Heart left ventricle (tissue), 16 donors: Measurements from ENCODE around the gene IL17REL. TPM values are rescaled to one million over a fixed set of nuclear protein-coding genes. Genes with fewer than 3 reads are reported as not detected.

Experiments used
- ATAC-seq, 4 donors: fragments of 200-7000 bp; cut with Tn5 transposase; one replicate each; pipeline ENCODE4 v1.9.1; 2020 to 2022; ENCODE audit warnings: moderate library complexity in 4 of 4, mild to moderate bottlenecking in 3 of 4, moderate number of reproducible peaks in 1 of 4
- DNase-seq, 5 donors: peaks; one replicate each; pipeline ENCODE4 v3.0.0-alpha.2; 2020
- H3K27ac ChIP-seq, 12 donors: fragments of 200-600 bp; sonication (generic) in 4 of 12; one replicate each; pipeline versions ENCODE4 v1.5.0 to v1.8.0; 2016 to 2022; ENCODE audit warnings: mild to moderate bottlenecking in 2 of 12
- H3K27me3 ChIP-seq, 9 donors: fragments of 200-600 bp; sonication (generic) in 2 of 9; one replicate each; pipeline versions ENCODE4 v1.5.1 to v1.8.0; 2016 to 2022; ENCODE audit warnings: mild to moderate bottlenecking in 3 of 9
- H3K36me3 ChIP-seq, 9 donors: fragments of 200-600 bp; sonication (generic) in 2 of 9; one replicate each; pipeline versions ENCODE4 v1.5.0 to v1.8.0; 2018 to 2022; ENCODE audit warnings: mild to moderate bottlenecking in 2 of 9
- H3K4me1 ChIP-seq, 12 donors: fragments of 200-600 bp; sonication (generic) in 4 of 12; one replicate each; pipeline versions ENCODE4 v1.5.0 to v1.8.0; 2016 to 2022; ENCODE audit warnings: mild to moderate bottlenecking in 3 of 12
- H3K4me3 ChIP-seq, 12 donors: fragments of 200-600 bp; sonication (generic) in 4 of 12; one replicate each; pipeline versions ENCODE4 v1.5.0 to v1.8.0; 2017 to 2022; ENCODE audit warnings: mild to moderate bottlenecking in 9 of 12, moderate library complexity in 4 of 12
- H3K9me3 ChIP-seq, 12 donors: fragments of 200-600 bp; sonication (generic) in 4 of 12; one replicate each; pipeline versions ENCODE4 v1.5.0 to v1.8.0; 2016 to 2022; ENCODE audit warnings: mild to moderate bottlenecking in 1 of 12
- POLR2A ChIP-seq, 2 donors: fragments of 450-650 bp; IDR thresholded peaks; one replicate each; pipeline ENCODE4 v1.6.1; 2017; ENCODE audit warnings: antibody characterized with exemption in 2 of 2, mild to moderate bottlenecking in 2 of 2, moderate library complexity in 2 of 2
- WGBS, 4 donors: extraction: QIAGEN DNeasy Blood & Tissue Kit in 2 of 4; methylation state at CpG; one replicate each; pipeline versions ENCODE4 v1.1.5 to v1.1.7; 2013 to 2018; 5-methylcytosine and 5-hydroxymethylcytosine counted together
- intact Hi-C, 10 donors: fragments of 100-400 bp; cut with DNase I; formaldehyde crosslinking; loops; one replicate each; pipeline versions ENCODE4 v1.11.1 to v1.14.2; 2022
- polyA plus RNA-seq, 2 donors: library from polyadenylated mRNA; stranded (reverse); fragments of 200-250 nt; gene quantifications; one replicate each; pipeline ENCODE4 v1.2.3, GENCODE V29; 2013
- total RNA-seq, 9 donors: library from RNA; depleted of rRNA in 2 of 9; stranded (reverse); fragments of >200 nt in 2 of 9; fragmentation: NEBNext Ultra II Directional in 3 of 9; extraction: Animal tissue kit (Norgen Biotek cat#: 25700) in 3 of 9; gene quantifications; one replicate each; pipeline versions ENCODE4 v1.1.0 to v1.2.4, GENCODE V29; 2016 to 2023
- TF ChIP-seq, protein P1 (sequence below), 12 donors: fragments of 200-600 bp; sonication (generic) in 4 of 12; IDR thresholded peaks; one replicate each; pipeline versions ENCODE4 v1.5.0 to v1.8.0; 2018 to 2022; ENCODE audit warnings: antibody characterized with exemption in 12 of 12, mild to moderate bottlenecking in 5 of 12
- donor health status: ischemic (EF 13 %, LVEDD 7.1; RV severe dilation, severe dysfunction).
- donor health status: healthy with polysubstance abuse.
- donor health status: DM: no; HTN: yes; CAD: no.
- donor health status: DM: no; HTN: no; CAD: no.
- donor health status: ischemic (EF 25% LVEDD 6.9; RV normal size, moderate dysfunction).
- donor health status: ischemic (EF 25% LVEDD 5.7; RV mildly dilated, moderate dysfunction).
- donor health status: healthy.
- donor health status: DM: yes; HTN: yes; CAD: no.
- donor health status: ischemic (EF 35%, LVEDD 5.7; RV mildly dilated, moderate dysfunction).
- donor health status: nonischemic (EF 11% LVEDD 7.7; RV severe dilation, severe dysfunction).
- donor health status: DM: yes; HTN: yes; CAD: no.
- donor health status: PGD.
- donor health status: ischemic (EF 29% LVEDD 5.4; RV normal size, mild dysfunction).
- donor health status: nonischemic (EF 23%, LVEDD 6.1; RV moderate dilation, normal function).

Gene IL17REL
- total and polyA plus RNA-seq, 11 donors, result not detected

DNA sequence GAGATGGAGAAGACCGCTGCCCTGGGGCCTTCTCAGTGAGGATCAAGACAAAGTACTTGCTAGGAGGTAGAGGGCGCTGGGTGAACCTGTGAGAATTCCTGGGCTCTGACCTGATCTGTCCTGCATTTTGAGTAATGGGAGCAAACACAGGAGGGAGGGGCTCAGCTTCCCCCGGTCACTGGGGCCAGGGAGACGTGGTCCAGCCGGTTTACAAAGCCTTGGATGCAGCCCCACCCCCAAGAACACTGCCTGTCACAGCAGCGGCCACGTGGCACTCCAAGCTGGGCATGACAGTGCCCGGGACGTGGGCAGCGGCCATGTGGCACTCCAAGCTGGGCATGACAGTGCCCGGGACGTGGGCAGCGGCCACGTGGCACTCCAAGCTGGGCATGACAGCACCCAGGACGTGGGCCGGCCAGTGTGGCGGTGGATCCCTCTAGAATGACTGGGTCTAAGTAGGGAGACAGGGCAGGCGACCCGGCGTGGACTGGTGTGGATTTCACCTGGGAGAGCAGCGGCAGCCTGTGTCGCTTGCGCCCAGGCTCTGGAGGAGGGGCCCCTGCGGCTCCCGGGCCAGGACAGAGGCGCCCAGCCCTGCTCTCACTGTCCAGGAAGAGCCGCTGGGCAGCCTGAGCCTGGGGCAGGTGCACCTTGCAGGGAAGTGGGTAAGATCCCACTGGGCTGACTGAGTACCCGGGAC lies 48.0 kb upstream of the IL17REL start:
- 77 to 86% (median 83%) methylated on average over 18 to 28 of the region's 28 CpGs for WGBS, 4 donors

DNA sequence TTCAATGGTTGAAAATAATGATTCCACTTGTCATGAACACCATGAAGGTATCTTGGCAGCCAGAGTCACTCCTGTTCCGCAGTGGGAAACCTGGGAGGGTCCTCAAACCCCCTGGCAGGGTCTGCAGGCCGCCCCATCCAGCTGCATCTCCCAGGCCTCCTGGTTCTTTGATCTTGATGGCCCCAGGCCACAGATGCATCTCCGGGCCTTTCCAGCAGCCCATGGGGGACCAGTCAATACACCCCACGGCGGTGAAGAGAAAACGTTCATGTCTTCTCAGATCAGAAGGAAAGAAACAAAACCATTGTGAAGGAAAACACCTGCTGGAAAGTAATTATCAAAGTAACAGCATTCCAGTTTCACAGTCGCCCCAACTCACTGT lies 47.3 kb upstream of the IL17REL start:
- Histone ChIP-seq H3K27ac (no peak overlapping the region), H3K9me3 (no peaks in the 10 kb centered on the region), H3K4me3 (no peak overlapping the region), H3K36me3 (no peaks in the 10 kb centered on the region), H3K27me3 (peaks cover 9 to 44% (median 25%) of the 10 kb centered on the region in 9 donors), H3K4me1 (peaks cover 0 to 18% (median 9%) of the 10 kb centered on the region in 12 donors)
- WGBS, 4 donors, result 83 to 93% (median 85%) methylated on average over 7 of the region's 7 CpGs
- intact Hi-C loops, result no loop called here
- TF ChIP-seq, protein P1, sequence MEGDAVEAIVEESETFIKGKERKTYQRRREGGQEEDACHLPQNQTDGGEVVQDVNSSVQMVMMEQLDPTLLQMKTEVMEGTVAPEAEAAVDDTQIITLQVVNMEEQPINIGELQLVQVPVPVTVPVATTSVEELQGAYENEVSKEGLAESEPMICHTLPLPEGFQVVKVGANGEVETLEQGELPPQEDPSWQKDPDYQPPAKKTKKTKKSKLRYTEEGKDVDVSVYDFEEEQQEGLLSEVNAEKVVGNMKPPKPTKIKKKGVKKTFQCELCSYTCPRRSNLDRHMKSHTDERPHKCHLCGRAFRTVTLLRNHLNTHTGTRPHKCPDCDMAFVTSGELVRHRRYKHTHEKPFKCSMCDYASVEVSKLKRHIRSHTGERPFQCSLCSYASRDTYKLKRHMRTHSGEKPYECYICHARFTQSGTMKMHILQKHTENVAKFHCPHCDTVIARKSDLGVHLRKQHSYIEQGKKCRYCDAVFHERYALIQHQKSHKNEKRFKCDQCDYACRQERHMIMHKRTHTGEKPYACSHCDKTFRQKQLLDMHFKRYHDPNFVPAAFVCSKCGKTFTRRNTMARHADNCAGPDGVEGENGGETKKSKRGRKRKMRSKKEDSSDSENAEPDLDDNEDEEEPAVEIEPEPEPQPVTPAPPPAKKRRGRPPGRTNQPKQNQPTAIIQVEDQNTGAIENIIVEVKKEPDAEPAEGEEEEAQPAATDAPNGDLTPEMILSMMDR (IDR thresholded peaks at IDR 0.05), result no peak
- no peak for TF ChIP-seq POLR2A (IDR thresholded peaks at IDR 0.05)
- DNase-seq (no peak), ATAC-seq (no peak)

More for the DNA sequence above, 48.0 kb upstream of the IL17REL start:
- peaks cover 0 to 18% (median 9%) of the 10 kb centered on the region in 12 donors for H3K4me1 ChIP-seq
- ATAC-seq (no peak), DNase-seq (peak in 1 of 5 donors; percentile 19)
- H3K36me3 ChIP-seq, result no peaks in the 10 kb centered on the region
- no peak overlapping the region for H3K4me3 ChIP-seq
- H3K9me3 ChIP-seq, result no peaks in the 10 kb centered on the region
- intact Hi-C loops, result no loop called here
- H3K27ac ChIP-seq, result no peak overlapping the region
- peaks cover 9 to 44% (median 26%) of the 10 kb centered on the region in 9 donors for H3K27me3 ChIP-seq
- no peak for TF ChIP-seq POLR2A (IDR thresholded peaks at IDR 0.05)
- TF ChIP-seq, protein P1 (IDR thresholded peaks at IDR 0.05), result no peak

DNA sequence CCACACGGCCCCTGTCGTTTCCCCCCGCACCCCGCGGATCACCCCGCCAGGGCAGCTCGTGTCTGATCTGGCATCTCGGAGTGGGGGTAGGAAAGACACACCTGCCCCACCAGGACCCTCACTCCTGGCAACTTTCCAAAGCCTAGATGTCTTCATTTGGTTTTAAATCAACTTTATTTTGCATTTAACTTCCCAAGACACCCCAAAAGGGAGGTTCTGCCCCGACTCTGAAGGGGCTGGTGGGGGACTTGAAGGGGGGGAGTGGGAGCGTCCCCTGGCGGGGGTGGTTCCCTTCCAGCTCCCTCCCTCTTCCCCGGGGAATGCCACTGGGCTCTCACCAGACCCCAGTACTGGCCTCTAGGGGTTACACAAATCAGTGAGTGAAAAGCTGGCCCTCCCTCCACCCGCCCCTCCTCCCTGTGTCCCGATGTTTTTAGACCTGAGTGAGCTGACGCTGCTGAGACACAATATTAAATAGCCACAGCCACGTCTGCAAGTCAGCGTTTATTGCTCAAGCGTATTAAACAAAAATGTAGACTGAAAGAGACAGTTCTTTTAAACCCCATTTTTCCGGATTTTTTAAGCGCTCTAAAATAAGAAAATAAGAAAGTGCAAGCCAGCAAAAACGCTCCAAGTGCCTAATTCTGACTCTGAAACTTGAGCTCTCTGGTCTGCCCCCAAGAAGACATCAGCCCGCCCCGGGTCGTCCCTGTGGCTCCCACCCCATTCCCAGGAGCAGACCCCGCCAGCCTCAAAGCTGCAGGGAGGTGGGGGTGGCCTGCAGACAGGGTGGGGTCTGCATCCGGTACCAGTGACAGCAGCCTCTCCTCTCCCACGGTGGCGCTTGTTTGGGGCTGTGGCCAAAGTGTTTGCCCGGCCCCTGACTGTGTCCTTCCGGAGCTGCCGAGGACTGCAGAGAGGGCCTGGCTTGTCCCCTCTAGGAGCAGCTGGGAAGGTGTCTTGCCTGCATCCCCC lies 46.6 kb upstream of the IL17REL start:
- peaks cover 0 to 2% (median 0%) of the 10 kb centered on the region in 12 donors for H3K9me3 ChIP-seq
- H3K36me3 ChIP-seq, result no peaks in the 10 kb centered on the region
- ATAC-seq (peak in 2 of 4 donors; percentile 26 to 31), DNase-seq (peak in 1 of 5 donors; percentile 16)
- H3K27ac ChIP-seq, result no peak overlapping the region
- H3K4me1 ChIP-seq, result peaks cover 0 to 18% (median 9%) of the 10 kb centered on the region in 12 donors
- WGBS, 4 donors, result 5 to 13% (median 10%) methylated on average over 18 to 31 of the region's 31 CpGs
- intact Hi-C loops, result no loop called here
- TF ChIP-seq POLR2A (IDR thresholded peaks at IDR 0.05), result no peak
- TF ChIP-seq, protein P1 (IDR thresholded peaks at IDR 0.05), result peak in 3 of 12 donors; percentile 7 to 12 (median 11)
- H3K27me3 ChIP-seq, result peaks cover 9 to 41% (median 25%) of the 10 kb centered on the region in 9 donors
- peak overlapping the region in 6 of 12 donors; percentile 10 to 27 (median 23) for H3K4me3 ChIP-seq
